ENCODE data around the gene ENPP1. TPM values are rescaled to one million over a fixed set of nuclear protein-coding genes. Genes with fewer than 3 reads are reported as not detected.

ENPP1 gene
- polyA plus RNA-seq, 1 experiment = 30.4 TPM

DNA sequence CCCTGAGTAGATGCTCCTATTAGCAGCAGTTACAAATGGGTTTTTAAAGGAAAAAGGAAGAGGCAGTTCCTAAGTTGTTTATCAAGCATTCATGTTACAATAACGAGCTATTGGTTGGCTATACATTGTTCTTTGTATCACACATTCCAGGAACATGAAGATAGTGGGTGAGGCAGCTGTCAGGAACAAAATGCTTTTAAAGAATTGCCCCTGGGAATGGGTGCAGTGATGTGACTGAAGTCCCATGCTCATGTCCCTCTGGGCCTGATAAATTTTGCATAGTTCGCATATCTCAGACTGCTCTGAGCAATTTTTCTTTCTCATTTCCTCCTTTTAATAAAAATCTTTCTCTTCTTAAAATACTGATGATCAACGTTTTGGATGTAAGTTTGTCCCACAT is 3.7 kb downstream of the ENPP1 start:
- Histone ChIP-seq H3K4me3 (ENCODE audit: low read depth, low read length) (no peak overlapping the region), H3K9me3 (ENCODE audit: control insufficient read depth, insufficient read depth, low read length) (no peaks in the 10 kb centered on the region), H3K27me3 (ENCODE audit: control insufficient read depth, insufficient read depth, low read length) (no peaks in the 10 kb centered on the region), H3K27ac (ENCODE audit: low read depth, low read length) (no peak overlapping the region)
- POLR2A ChIA-PET = no interaction called here
- no peak for TF ChIP-seq CTCF (IDR thresholded peaks at IDR 0.05; ENCODE audit: low read depth, low read length)
- CTCF ChIA-PET = interaction anchor here (1.4 kb wide), 1 partner anchor 116 kb away, joined by 3 read pairs; no protein-coding TSS in a partner anchor
- DNase-seq (ENCODE audit: low read depth, low spot score) = no peak

GRCh38 chr6:131813991-131814390 is 6.2 kb downstream of the ENPP1 start:
- no peak for DNase-seq (ENCODE audit: low read depth, low spot score)
- no peaks in the 10 kb centered on the region for H3K27me3 ChIP-seq (ENCODE audit: control insufficient read depth, insufficient read depth, low read length)
- no peaks in the 10 kb centered on the region for H3K9me3 ChIP-seq (ENCODE audit: control insufficient read depth, insufficient read depth, low read length)
- POLR2A ChIA-PET = no interaction called here
- no peak for TF ChIP-seq CTCF (IDR thresholded peaks at IDR 0.05; ENCODE audit: low read depth, low read length)
- H3K27ac ChIP-seq (ENCODE audit: low read depth, low read length) = no peak overlapping the region
- CTCF ChIA-PET = interaction anchor here (0.6 to 0.9 kb wide), 3 partner anchors 101 to 466 kb away, joined by 3 read pairs; no protein-coding TSS in a partner anchor
- no peak overlapping the region for H3K4me3 ChIP-seq (ENCODE audit: low read depth, low read length)

DNA sequence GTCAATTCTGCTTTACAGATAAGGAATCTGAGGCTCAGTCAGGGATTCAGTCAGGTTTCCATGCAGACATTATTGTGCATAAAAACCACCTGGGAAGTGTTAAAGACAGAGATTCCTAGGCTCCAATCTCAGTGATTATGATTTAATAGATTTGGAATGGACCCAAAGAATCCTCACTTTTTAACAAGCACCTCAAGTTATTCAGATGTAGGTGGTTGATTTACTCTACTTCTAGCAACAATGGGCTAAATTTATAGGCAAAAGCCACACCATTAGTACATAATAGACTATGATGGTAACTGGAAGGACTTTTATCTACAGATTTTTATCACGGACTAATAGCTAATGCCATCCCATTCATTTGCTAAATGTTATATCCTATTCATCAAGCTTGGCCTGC is 9.0 kb downstream of the ENPP1 start:
- no peak for DNase-seq (ENCODE audit: low read depth, low spot score)
- Histone ChIP-seq H3K27me3 (ENCODE audit: control insufficient read depth, insufficient read depth, low read length) (no peaks in the 10 kb centered on the region), H3K9me3 (ENCODE audit: control insufficient read depth, insufficient read depth, low read length) (no peaks in the 10 kb centered on the region), H3K4me3 (ENCODE audit: low read depth, low read length) (no peak overlapping the region), H3K27ac (ENCODE audit: low read depth, low read length) (no peak overlapping the region)
- TF ChIP-seq CTCF (IDR thresholded peaks at IDR 0.05; ENCODE audit: low read depth, low read length) = no peak
- CTCF ChIA-PET = interaction anchor here (1.3 to 2.5 kb wide), 2 partner anchors 98 to 122 kb away, joined by 3 to 7 read pairs; no protein-coding TSS in a partner anchor
- POLR2A ChIA-PET = interaction anchor here (1.4 kb wide), 1 partner anchor 27 kb away, joined by 4 read pairs; no protein-coding TSS in a partner anchor

DNA sequence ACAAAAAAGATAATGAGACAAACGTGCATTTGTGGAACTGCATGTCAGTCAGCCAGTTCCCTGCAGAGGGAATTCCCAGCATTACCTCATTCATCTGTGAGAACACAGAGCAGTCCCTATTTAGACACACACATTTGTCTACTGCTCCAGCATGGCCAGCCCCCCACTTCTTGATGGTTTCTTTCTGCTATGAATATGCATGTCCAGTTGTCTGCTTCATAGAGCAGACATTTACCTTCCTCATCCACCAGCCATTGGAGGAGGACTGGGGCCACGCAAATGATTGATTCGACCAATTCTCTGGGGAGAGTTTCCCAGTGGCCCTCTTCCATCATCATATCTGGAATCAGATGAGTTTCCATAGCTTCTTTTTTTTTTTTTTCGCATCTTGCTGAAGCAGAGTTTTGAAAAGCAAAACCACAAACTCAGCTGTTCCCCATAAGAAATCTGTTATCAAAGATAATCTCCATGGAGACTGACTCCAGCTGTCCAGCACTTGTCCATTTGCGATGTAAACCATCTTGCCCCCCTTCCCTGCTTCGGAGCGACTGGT is 11.8 kb downstream of the ENPP1 start:
- ChIA-PET POLR2A (interaction anchor here (0.7 kb wide), 1 partner anchor 12 kb away, joined by 3 read pairs; no protein-coding TSS in a partner anchor), CTCF (interaction anchor here (1.3 kb wide), 1 partner anchor 90 kb away, joined by 7 read pairs; no protein-coding TSS in a partner anchor)
- DNase-seq (ENCODE audit: low read depth, low spot score) = peak; percentile 78
- Histone ChIP-seq H3K27me3 (ENCODE audit: control insufficient read depth, insufficient read depth, low read length) (no peaks in the 10 kb centered on the region), H3K4me3 (ENCODE audit: low read depth, low read length) (no peak overlapping the region), H3K9me3 (ENCODE audit: control insufficient read depth, insufficient read depth, low read length) (no peaks in the 10 kb centered on the region), H3K27ac (ENCODE audit: low read depth, low read length) (no peak overlapping the region)
- TF ChIP-seq CTCF (IDR thresholded peaks at IDR 0.05; ENCODE audit: low read depth, low read length) = no peak

DNA sequence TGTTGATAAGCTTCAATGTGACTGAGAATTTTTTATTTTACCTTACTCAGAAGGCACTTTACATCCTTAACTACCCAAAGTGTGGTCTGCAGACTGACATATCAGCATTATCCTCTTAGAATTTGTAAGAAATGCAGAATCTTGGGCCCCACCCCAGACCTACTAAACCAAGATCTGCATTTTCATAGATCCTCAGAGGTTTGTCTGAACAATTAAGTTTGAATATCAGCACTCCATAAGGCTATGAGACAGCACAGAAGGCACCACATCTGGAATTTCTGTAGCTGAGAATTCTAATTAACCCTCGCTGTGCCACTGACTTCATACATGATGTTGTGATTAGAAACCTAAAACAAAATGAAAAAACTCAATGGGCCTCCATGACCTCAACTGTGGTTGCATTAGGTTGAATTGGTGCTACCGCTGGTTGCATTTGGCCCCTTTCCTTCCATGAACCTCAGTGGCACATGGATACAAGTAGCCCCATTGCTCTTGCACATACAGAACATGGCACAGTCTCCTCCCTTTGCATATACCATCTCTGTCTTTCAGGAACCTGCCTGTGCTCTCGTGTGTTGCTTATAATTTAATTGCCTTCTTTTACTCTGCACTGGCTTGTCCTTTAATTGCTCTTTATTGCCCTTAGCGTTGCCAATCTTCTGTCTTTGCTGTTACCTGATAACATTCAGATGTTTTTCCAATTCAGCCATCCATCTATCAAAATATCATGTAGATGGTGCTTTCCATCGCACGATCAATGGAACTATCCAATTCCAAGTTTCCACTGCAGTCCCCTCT is 13.4 kb downstream of the ENPP1 start:
- no peak for TF ChIP-seq CTCF (IDR thresholded peaks at IDR 0.05; ENCODE audit: low read depth, low read length)
- ChIA-PET POLR2A (no interaction called here), CTCF (interaction anchor here (0.8 kb wide), 1 partner anchor 126 kb away, joined by 5 read pairs; no protein-coding TSS in a partner anchor)
- no peak overlapping the region for H3K4me3 ChIP-seq (ENCODE audit: low read depth, low read length)
- H3K9me3 ChIP-seq (ENCODE audit: control insufficient read depth, insufficient read depth, low read length) = no peaks in the 10 kb centered on the region
- no peaks in the 10 kb centered on the region for H3K27me3 ChIP-seq (ENCODE audit: control insufficient read depth, insufficient read depth, low read length)
- no peak for DNase-seq (ENCODE audit: low read depth, low spot score)
- no peak overlapping the region for H3K27ac ChIP-seq (ENCODE audit: low read depth, low read length)

Measured in AG04450 (cell line).